ACC112 (cell line): Measurements from ENCODE around the gene CDH6.

Experiments
- H2AFZ ChIP-seq: fragments of 200-600 bp; sonication (generic); one replicate; pipeline ENCODE4 v1.6.0; 2017; ENCODE audit warnings: antibody characterized with exemption, low read length; ENCODE audit not compliant: unreplicated experiment
- H3K27ac ChIP-seq: fragments of 200-600 bp; sonication (generic); 2 replicates; pipeline ENCODE4 v1.5.1; 2014; ENCODE audit warnings: low read depth, mild to moderate bottlenecking, antibody characterized with exemption, low read length, moderate library complexity
- H3K27me3 ChIP-seq: fragments of 200-600 bp; sonication (generic); 2 replicates; pipeline ENCODE4 v1.6.1; 2014; ENCODE audit warnings: mild to moderate bottlenecking, antibody characterized with exemption, low read length, moderate library complexity, mixed read lengths; ENCODE audit not compliant: insufficient read depth
- H3K36me3 ChIP-seq: fragments of 200-600 bp; sonication (generic); 2 replicates; pipeline ENCODE4 v1.6.1; 2016; ENCODE audit warnings: mild to moderate bottlenecking, antibody characterized with exemption, low read length, moderate library complexity, mixed read lengths; ENCODE audit not compliant: insufficient read depth
- H3K4me1 ChIP-seq: fragments of 200-600 bp; sonication (generic); one replicate; pipeline ENCODE4 v1.6.1; 2016; ENCODE audit warnings: low read length, mixed read lengths; ENCODE audit not compliant: insufficient read depth, unreplicated experiment, control insufficient read depth
- H3K4me3 ChIP-seq: fragments of 200-600 bp; sonication (generic); 2 replicates; pipeline ENCODE4 v1.5.1; 2014; ENCODE audit warnings: mild to moderate bottlenecking, low read depth, low read length
- H3K79me2 ChIP-seq: fragments of 200-600 bp; sonication (generic); one replicate; pipeline ENCODE4 v1.6.0; 2016; ENCODE audit warnings: low read length; ENCODE audit not compliant: control insufficient read depth, unreplicated experiment, insufficient read depth

The CDH6 gene

GRCh38 chr5:31244921-31245320, 51.4 kb downstream of the CDH6 start:
- H2AFZ ChIP-seq: no peak overlapping the region
- no peak overlapping the region for H3K4me3 ChIP-seq
- H3K27ac ChIP-seq: no peak overlapping the region
- no peaks in the 10 kb centered on the region for H3K36me3 ChIP-seq
- no peaks in the 10 kb centered on the region for H3K79me2 ChIP-seq
- H3K4me1 ChIP-seq: no peaks in the 10 kb centered on the region
- H3K27me3 ChIP-seq: no peaks in the 10 kb centered on the region

GRCh38 chr5:31247381-31247780, 53.9 kb downstream of the CDH6 start:
- Histone ChIP-seq H3K4me3 (no peak overlapping the region), H2AFZ (no peak overlapping the region), H3K36me3 (no peaks in the 10 kb centered on the region), H3K4me1 (no peaks in the 10 kb centered on the region), H3K27me3 (no peaks in the 10 kb centered on the region), H3K27ac (no peak overlapping the region), H3K79me2 (no peaks in the 10 kb centered on the region)

- Histone ChIP-seq H3K4me3 (no peak overlapping the region), H3K36me3 (no peaks in the 10 kb centered on the region), H3K79me2 (no peaks in the 10 kb centered on the region), H2AFZ (no peak overlapping the region), H3K27ac (no peak overlapping the region), H3K27me3 (no peaks in the 10 kb centered on the region), H3K4me1 (no peaks in the 10 kb centered on the region)
Observed at GRCh38 chr5:31250201-31250600, 56.7 kb downstream of the CDH6 start.

GRCh38 chr5:31251032-31251431, 57.5 kb downstream of the CDH6 start:
- Histone ChIP-seq H3K79me2 (no peaks in the 10 kb centered on the region), H3K27me3 (no peaks in the 10 kb centered on the region), H3K4me1 (no peaks in the 10 kb centered on the region), H3K4me3 (no peak overlapping the region), H3K36me3 (no peaks in the 10 kb centered on the region), H2AFZ (no peak overlapping the region), H3K27ac (no peak overlapping the region)

GRCh38 chr5:31255041-31255440, 61.6 kb downstream of the CDH6 start:
- Histone ChIP-seq H3K36me3 (no peaks in the 10 kb centered on the region), H3K4me1 (no peaks in the 10 kb centered on the region), H3K4me3 (no peak overlapping the region), H3K27me3 (no peaks in the 10 kb centered on the region), H3K79me2 (no peaks in the 10 kb centered on the region), H3K27ac (no peak overlapping the region), H2AFZ (no peak overlapping the region)

- no peaks in the 10 kb centered on the region for H3K36me3 ChIP-seq
- peaks cover 1% of the 10 kb centered on the region for H3K4me1 ChIP-seq
- H3K27ac ChIP-seq: no peak overlapping the region
- H3K27me3 ChIP-seq: no peaks in the 10 kb centered on the region
- H3K79me2 ChIP-seq: no peaks in the 10 kb centered on the region
- H2AFZ ChIP-seq: no peak overlapping the region
- no peak overlapping the region for H3K4me3 ChIP-seq
Observed at GRCh38 chr5:31268256-31268655, 74.8 kb downstream of the CDH6 start.

GRCh38 chr5:31268686-31269085, 75.2 kb downstream of the CDH6 start:
- no peak overlapping the region for H3K4me3 ChIP-seq
- no peaks in the 10 kb centered on the region for H3K79me2 ChIP-seq
- H2AFZ ChIP-seq: no peak overlapping the region
- H3K27ac ChIP-seq: no peak overlapping the region
- H3K27me3 ChIP-seq: no peaks in the 10 kb centered on the region
- H3K4me1 ChIP-seq: peaks cover 4% of the 10 kb centered on the region
- no peaks in the 10 kb centered on the region for H3K36me3 ChIP-seq

GRCh38 chr5:31269259-31269658, 75.8 kb downstream of the CDH6 start:
- Histone ChIP-seq H3K4me3 (no peak overlapping the region), H3K27ac (no peak overlapping the region), H3K36me3 (no peaks in the 10 kb centered on the region), H3K27me3 (no peaks in the 10 kb centered on the region), H3K79me2 (no peaks in the 10 kb centered on the region), H3K4me1 (peaks cover 4% of the 10 kb centered on the region), H2AFZ (no peak overlapping the region)

GRCh38 chr5:31270396-31270795, 76.9 kb downstream of the CDH6 start:
- Histone ChIP-seq H3K27me3 (no peaks in the 10 kb centered on the region), H3K36me3 (no peaks in the 10 kb centered on the region), H3K4me1 (peaks cover 4% of the 10 kb centered on the region), H2AFZ (no peak overlapping the region), H3K27ac (no peak overlapping the region), H3K4me3 (no peak overlapping the region), H3K79me2 (no peaks in the 10 kb centered on the region)

- Histone ChIP-seq H3K36me3 (no peaks in the 10 kb centered on the region), H3K4me1 (peaks cover 4% of the 10 kb centered on the region), H3K27ac (no peak overlapping the region), H3K4me3 (no peak overlapping the region), H2AFZ (no peak overlapping the region), H3K79me2 (no peaks in the 10 kb centered on the region), H3K27me3 (no peaks in the 10 kb centered on the region)
Observed at GRCh38 chr5:31271567-31271966, 78.1 kb downstream of the CDH6 start.

- Histone ChIP-seq H3K27me3 (no peaks in the 10 kb centered on the region), H3K4me1 (peaks cover 4% of the 10 kb centered on the region), H3K27ac (no peak overlapping the region), H2AFZ (peak overlapping the region; percentile 93), H3K4me3 (peak overlapping the region; percentile 82; the same call in 1 of the 2 replicates), H3K79me2 (no peaks in the 10 kb centered on the region), H3K36me3 (no peaks in the 10 kb centered on the region)
Observed at GRCh38 chr5:31273161-31273560, 79.7 kb downstream of the CDH6 start.
